GM21576 (cell line): ENCODE data around the gene METRN.
A peak's percentile ranks its signal among the peaks of the same experiment; 100 is the strongest.

Experiments used
- ATAC-seq: cut with Tn5 transposase; IDR thresholded peaks from one replicate; pipeline ENCODE4 v1.9.1; 2021; ENCODE audit warnings: mild to moderate bottlenecking, moderate library complexity; ENCODE audit not compliant: unreplicated experiment

METRN gene

DNA sequence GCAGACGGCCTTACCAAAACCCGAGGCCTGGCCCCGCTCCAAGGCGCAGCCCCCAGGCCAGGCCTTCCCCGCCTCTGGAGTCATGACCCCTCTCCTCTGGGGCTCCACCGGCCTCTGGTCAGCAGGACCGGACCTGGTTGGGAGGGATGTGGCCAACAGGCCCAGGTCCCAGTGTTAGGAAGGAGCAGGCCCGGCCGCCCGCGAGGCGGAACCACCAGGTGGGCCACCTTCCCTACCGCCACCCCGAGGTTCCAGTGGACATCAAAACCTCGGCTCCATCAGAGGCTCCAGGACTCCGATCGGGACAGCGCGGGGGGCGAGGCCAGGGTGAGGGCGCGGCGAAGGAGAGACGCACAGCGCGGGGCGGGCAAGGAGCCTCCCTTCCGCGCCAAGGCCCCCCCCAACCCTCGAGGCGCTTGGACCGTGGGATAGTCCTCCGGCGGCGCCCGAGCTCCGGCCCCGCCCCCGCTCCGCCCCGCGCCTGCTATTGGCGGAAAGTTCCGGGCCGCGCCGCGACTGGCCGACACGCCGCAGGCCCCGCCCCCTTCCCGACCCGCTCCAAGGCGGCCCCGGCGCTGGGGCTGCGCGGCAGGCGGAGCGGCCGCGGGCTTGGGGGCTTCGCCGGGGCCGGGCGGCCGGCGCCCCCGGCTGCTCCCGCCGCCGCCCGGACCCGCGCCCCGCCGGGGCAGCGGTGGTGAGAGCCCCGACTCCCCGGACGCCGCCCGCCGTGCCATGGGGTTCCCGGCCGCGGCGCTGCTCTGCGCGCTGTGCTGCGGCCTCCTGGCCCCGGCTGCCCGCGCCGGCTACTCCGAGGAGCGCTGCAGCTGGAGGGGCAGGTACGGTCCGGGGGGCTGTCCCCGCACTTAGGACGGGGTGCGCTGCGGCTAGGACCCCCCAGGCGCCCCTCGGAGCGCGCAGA is at the start of gene METRN:
METRN (plus strand) TSS at position 561 of the 919 bp plus-strand sequence; CDS start at position 733, 172 bp downstream.
- peak; percentile 55 for ATAC-seq

DNA sequence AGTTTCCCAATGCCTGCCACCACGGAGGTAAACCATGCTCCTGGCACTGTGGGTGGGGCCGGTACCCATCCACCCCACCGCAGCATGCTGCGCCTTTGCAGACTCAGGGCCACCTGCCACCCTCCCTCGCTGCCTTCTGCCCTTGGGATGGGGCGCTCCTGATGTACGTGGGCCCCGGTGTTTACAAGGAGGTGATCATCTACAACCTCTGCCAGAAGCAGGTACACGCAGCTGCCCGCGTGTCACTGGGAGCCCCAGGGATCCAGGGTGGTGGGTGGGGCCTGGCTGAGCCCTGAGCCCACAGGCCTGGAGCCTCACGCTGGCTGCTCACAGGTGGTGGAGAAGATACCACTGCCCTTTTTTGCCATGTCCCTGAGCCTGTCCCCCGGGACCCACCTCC is 48.3 kb upstream of the METRN start:
- no peak for ATAC-seq

DNA sequence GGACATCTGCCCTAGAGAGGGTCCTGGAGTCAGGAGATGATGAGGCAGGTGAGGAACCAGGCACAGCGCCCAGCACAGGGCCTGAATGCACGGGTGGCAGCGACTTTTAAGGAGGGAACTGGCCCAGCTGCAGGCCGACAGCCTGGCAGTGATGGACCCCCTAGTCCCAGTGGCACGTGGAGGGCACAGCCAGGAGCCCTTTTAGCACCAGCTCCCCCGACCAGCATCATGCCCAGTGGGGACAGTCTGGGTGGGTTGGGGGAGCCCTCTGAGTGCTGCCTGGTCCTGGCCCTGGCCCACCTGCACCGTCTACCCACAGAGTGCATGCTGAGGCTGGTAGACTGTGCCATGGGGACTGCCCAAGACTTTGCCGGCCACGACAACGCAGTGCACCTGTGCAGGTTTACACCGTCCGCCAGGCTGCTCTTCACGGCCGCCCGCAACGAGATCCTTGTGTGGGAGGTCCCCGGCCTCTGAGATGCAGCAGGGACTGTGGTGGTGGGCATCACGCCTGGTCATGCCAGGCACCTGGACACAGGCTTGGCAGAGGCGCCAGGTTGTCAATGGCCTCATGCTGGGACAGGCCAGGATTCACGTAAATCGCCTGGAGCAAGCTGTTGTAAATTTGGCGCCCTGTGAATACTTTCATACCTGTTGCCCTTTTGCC is 47.7 kb upstream of the METRN start:
- no peak for ATAC-seq

DNA sequence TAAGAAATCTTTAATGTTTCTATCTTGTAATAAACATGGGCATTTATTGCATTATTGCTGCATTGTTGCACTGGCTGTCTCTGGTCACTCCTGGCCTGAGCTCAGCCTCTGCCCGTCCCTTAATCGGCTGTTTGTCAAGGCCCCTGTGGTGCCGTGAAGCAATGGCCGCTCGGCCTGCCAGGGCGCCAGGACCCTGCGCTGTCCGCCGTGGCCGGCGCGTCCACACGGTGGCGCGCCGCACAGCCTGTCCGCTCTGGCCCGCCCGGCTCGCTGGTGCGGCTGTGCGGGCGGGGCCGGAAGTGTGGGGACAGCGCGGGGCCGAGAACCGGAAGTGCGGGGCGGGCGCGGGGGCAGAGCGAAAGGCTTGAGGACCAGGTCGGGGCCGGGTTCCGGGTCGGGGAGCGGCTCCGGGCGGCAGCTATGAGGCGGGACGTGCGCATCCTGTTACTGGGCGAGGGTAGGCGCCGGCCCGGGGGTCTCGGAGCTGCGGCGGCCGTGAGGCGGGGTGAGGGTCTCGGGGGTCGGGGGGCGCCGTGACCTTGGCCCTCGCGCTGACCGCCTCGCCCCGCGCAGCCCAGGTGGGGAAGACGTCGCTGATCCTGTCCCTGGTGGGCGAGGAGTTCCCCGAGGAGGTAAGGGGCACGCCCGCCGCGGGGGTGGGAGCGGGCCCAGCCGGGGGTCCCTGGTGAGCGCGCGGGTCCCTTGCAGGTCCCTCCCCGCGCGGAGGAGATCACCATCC is 47.0 kb upstream of the METRN start, which contains the start of gene RHOT2:
RHOT2 (plus strand) TSS at position 353 of the 739 bp plus-strand sequence; CDS start at position 421, 68 bp downstream.
- ATAC-seq = peak; percentile 66

DNA sequence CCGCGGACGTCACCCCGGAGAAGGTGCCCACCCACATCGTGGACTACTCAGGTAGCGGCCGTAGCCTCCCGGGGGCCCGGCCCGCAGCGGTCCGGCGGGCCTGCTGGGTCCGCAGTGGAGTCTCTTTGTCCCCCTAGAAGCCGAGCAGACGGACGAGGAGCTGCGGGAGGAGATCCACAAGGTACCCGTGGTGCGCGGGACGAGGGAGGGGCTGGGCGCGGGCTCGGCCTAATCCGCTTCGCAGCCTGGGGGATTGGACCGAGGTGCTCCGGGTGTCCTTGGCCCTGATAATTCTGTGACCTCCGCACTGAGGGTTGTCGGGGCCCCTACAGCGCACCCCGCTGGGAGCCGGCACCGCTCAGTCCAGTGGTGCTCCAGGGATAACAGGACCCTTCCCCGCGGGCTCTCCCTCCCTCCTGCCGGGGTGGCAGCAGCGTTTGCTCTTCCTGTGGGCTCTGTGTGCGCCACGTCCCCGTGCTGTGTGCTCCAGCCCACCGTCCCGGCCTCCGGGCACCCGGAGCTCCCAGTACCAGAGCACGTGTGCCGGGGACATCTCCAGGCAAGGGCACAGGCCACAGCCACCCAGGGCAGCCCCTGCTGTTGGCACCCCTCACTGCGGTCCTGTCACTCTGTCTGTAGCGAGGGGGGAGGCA is 46.3 kb upstream of the METRN start:
- ATAC-seq = no peak

DNA sequence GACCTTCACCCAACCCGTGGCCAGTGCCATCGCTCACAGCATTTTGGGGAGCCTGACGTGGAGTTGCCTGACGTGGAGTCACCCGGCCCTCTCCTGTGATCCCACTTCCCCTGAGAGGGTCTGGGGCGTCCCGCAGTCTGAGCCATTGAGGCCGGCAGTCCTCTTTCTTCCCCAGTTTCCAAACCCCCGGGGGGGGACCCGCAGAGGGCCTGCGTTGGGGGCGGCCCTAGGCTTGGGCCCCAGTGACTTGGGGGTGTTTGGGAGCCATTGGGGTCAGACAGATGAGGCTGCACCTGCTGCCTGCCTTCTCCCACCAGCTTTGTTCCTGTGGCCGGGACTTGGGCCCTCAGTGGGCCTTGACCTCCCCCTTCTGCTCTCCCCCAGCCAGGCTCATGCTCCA is 45.3 kb upstream of the METRN start:
- no peak for ATAC-seq

DNA sequence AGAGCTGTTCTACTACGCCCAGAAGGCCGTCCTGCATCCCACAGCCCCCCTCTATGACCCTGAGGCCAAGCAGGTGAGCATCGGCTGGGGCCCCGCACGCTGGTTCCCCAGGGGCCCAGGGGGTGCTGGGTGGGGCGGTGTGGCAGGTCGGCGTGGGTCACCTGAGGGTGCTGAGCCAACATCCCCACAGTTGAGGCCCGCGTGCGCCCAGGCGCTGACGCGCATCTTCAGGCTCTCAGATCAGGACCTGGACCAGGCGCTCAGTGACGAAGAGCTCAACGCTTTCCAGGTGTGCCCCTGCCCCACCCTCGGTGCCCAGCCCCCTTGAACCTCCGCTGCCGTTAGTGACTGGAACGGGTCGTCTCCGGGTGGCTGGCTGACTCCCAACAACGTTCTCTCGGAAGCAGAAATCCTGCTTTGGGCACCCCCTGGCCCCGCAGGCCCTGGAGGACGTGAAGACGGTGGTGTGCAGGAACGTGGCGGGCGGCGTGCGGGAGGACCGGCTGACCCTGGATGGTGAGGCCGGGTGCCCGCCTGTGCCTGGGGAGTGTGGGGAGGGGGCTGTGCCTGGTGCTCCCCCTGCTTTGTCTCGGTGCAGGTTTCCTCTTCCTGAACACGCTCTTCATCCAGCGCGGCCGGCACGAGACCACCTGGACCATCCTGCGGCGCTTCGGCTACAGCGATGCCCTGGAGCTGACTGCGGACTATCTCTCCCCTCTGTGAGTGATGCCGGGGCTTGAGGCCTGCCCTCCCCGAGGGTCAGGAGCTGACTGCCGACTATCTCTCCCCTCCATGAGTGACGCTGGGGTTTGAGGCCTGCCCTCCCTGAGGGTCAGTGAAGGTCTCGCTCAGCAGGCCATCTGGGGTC is 44.2 kb upstream of the METRN start:
- no peak for ATAC-seq

DNA sequence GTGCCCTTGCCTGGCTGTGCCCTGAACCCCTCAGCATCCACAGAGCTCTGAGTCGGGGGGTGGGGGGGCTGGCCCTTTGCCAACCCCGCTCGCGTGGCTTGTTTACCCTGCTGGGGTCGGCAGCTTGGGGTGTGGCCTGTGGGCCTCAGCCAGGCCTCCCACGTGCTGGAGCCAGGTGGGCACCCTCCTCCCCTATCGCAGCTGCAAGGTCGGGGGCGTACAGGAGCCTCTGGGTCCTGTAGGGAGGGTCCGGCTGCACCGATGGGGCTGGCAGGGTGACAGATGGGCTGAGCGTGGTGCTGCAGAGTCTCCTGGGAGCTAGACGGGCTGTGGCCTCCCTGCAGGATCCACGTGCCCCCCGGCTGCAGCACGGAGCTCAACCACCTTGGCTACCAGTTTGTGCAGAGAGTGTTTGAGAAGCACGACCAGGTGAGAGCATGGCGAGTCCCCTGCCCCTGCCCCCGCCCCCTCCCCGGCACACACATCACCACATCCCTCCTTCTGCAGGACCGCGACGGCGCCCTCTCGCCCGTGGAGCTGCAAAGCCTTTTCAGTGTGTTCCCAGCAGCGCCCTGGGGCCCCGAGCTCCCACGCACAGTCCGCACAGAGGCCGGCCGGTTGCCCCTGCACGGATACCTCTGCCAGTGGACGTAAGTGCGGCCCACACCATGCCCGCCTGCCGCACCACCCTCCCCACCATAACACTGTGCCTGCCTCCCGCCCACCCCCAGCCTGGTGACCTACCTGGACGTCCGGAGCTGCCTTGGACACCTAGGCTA is 43.4 kb upstream of the METRN start:
- no peak for ATAC-seq

DNA sequence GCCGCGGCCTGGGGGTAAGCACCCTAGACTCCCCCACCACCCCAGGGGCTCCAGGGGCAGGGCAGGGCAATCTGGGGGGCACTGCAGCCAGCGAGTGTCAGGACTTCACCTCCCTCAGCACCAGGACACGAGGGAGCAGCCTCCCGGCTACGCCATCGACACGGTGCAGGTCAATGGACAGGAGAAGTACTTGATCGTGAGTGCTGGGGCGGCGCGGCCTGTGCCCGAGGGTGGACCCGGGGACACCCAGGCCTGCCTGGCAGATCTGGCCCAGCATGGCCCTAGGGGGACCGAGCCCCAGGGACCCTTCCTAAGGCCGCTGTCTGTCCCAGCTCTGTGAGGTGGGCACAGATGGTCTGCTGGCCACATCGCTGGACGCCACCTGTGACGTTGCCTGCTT is 42.5 kb upstream of the METRN start:
- no peak for ATAC-seq

DNA sequence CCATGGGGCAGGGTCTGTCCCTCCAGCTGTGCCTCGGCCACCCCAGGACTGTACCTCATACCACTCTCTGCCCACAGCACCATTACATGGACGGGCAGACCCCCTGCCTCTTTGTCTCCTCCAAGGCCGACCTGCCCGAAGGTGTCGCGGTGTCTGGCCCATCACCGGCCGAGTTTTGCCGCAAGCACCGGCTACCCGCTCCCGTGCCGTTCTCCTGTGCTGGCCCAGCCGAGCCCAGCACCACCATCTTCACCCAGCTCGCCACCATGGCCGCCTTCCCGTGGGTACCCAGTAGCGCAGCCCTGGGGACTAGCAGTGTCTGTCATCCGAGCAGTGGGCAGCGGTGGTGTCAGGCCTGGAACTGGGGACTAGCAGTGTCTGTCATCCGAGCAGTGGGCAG is 42.1 kb upstream of the METRN start:
- ATAC-seq = no peak

DNA sequence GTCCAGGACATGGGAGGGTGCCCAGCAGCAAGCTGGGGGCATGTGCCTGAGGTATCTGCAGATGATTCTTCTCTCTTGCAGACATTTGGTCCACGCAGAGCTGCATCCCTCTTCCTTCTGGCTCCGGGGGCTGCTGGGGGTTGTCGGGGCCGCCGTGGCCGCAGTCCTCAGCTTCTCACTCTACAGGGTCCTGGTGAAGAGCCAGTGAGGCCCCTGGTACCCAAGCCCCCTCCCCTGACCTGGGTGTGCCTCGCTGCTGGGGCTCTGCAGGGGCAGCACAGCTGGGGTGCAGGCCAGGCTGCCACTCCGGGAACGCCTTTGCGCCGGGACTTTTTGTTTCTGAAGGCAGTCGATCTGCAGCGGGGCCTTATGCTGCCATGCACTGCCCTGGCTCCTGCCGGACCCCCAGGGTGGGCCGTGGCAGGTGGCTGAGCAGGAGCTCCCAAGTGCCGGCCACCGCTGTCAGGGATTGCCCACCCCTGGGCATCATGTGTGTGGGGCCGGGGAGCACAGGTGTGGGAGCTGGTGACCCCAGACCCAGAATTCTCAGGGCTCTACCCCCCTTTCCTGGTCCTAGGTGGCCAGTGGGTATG is 41.4 kb upstream of the METRN start:
- ATAC-seq = no peak

DNA sequence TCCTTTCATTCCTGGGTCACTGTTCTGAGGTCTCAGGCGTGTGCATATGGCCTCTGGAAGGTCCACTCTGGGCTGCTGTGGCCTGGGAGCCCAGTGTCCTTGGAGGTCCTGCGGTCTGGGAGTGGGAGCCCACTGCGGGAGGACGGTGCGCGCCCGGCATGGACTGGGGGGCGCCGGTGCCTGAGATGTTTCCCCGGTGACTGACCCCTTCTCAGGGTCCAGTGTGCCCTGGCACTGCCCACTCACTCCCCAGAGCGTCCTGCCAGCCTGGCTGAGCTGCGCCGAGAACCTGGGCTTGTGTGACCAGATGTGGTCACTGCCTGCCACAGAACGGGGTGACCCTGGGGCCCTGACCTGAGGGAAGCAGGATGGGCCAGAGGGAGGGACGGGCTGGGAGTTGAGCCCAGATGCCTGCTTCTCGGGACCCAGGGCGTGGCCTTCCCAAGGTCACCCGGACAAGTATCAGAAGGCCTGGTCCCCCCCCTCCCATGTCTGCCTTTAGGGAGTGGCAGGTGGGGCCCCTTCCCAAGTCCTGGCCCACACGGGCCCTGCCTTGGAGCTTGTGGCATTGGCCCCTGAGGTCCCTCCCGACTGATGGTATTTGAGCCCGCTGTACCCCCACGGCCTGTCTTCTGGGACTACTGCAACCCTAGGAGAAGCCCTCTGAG is 40.6 kb upstream of the METRN start:
- ATAC-seq = no peak

DNA sequence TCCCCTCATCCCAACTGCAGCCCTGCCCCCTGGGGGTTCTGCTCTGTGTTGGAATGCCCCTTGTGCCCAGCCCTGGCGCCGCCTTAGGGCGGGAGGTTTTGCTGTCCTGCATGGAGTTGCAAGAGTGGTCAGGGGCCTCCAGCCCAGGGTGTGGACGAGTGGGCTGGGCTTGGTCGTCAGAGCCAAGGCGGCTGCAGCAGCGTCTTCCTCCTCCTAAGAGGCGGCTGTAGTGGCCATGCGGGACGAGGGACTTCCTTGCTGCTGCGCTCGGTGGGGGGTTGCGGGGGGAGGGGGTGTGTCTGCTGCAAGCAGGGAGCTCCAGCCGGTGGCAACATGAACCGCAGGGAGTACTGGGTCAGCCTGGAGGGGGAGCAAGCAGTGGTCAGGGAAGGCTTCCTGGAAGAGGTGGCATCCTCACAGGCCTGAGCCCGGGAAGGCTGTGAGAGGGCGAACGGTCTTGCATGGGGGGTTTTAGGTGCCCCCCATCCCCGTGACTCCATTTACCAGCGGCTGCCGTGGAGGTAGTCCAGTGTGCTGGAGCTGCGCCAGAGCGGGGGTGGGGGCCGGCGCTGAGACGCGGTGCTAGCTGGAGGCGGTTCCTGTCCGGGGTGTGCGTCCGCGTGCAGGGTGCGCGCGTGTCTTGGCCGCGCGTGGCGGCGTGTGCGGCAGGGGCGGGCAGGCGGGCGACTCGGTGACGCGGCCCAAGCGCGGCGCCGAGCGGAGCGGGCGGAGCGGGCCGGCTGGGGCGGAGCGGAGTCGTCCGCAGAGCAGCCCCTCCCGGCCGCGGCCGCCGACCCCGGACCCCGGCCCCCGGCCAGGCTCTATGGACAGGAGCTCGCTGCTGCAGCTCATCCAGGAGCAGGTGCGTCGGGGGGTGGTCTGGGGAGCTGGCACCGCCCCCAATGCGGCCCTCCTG is 39.7 kb upstream of the METRN start, which contains the start of gene RHBDL1:
RHBDL1 (plus strand) TSS at position 704 of the 916 bp plus-strand sequence; CDS start at position 824, 120 bp downstream.
- no peak for ATAC-seq

DNA sequence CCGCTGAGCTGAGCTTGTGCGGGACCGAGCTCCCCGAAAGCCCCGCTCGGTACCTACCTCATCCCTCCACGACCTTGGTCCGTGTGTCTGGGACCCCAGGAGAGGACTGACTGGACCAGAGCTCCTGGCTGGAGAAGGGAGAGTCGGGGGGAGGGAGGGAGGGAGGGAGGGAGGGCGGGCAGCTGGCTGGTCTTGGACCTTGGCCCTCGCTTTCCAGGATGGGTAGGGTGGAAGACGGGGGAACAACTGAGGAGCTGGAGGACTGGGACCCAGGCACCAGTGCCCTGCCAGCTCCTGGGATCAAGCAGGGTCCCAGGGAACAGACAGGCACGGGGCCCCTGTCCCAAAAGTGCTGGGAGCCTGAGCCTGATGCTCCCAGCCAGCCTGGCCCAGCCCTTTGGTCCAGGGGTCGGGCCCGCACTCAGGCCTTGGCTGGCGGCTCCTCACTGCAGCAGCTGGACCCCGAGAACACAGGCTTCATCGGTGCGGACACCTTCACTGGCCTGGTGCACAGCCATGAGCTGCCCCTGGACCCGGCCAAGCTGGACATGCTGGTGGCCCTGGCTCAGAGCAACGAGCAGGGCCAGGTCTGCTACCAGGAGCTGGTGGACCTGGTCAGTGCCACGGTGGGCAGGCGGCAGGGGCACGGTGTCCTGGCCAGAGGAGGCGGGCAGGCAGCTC is 38.9 kb upstream of the METRN start:
- ATAC-seq = no peak

DNA sequence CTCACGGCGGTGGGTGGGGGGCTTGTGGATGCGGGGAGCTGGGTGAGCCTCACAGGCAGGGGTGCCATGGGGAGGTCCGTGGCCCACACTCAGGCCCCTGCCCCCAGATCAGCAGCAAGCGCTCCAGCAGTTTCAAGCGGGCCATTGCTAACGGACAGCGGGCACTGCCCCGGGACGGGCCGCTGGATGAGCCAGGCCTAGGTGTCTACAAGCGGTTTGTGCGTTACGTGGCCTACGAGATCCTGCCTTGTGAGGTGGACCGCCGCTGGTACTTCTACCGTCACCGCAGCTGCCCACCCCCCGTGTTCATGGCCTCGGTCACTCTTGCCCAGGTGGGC is 38.4 kb upstream of the METRN start:
- ATAC-seq = no peak

DNA sequence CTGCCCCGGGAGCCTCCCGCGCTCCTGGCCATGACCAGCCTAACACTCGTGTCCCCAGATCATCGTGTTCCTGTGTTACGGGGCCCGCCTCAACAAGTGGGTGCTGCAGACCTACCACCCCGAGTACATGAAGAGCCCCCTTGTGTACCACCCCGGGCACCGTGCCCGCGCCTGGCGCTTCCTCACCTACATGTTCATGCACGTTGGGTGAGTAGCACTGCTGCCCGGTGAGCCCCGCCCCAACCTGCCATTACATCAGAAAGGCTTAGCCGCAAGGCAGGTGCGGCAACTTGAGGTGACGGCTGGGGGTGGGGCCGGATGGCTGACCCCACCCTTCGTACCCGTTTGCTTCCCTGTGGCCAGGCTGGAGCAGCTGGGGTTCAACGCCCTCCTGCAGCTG is 38.0 kb upstream of the METRN start:
- no peak for ATAC-seq
